K562 (cell line): ENCODE measurements around the gene AGAP6. TPM values are rescaled to one million over a fixed set of nuclear protein-coding genes. Genes with fewer than 3 reads are reported as not detected.
"Not testable (repeated sequence)": the region's sequence is repeated elsewhere in the genome, so short reads cannot be mapped to it uniquely, and the experiment has no call there.

ENCODE experiments used
- BHLHE40 ChIP-seq: IDR thresholded peaks from 2 replicates; pipeline ENCODE4 v1.6.1; 2011; ENCODE audit warnings: low read length, improper control_type of control experiment
- EP400 ChIP-seq: fragments of 450-650 bp; IDR thresholded peaks from 2 replicates; pipeline ENCODE4 v1.6.1; 2017; ENCODE audit warnings: antibody characterized with exemption, mild to moderate bottlenecking, moderate library complexity
- GABPB1 ChIP-seq: sonication (generic); formaldehyde crosslinking; IDR thresholded peaks from 2 replicates; pipeline ENCODE4 v1.8.0; 2022; ENCODE audit warnings: mild to moderate bottlenecking, missing genetic modification reagents
- PHF20 ChIP-seq: fragments of 450-650 bp; IDR thresholded peaks from 2 replicates; pipeline ENCODE4 v1.6.1; 2018; ENCODE audit not compliant: partially characterized antibody
- RBBP5 ChIP-seq: fragments of 200-600 bp; sonication (generic); IDR thresholded peaks from 2 replicates; pipeline ENCODE4 v1.6.1; 2012; ENCODE audit warnings: borderline replicate concordance, mild to moderate bottlenecking, low read length, control low read depth, inconsistent platforms; ENCODE audit not compliant: insufficient read depth, poor library complexity, severe bottlenecking
- SIN3B ChIP-seq: fragments of 450-650 bp; IDR thresholded peaks from 2 replicates; pipeline ENCODE4 v1.6.1; 2017; ENCODE audit warnings: low read depth, mild to moderate bottlenecking, moderate library complexity
- ZBTB40 ChIP-seq, 2 experiments: fragments of 450-650 bp in 1 of 2; sonication (generic) in 1 of 2; formaldehyde crosslinking in 1 of 2; IDR thresholded peaks; 2 replicates each; pipeline versions ENCODE4 v1.7.1 to v1.9.0; 2016 to 2022; ENCODE audit warnings: inconsistent platforms in 1 of 2, mild to moderate bottlenecking in 1 of 2, missing genetic modification reagents in 1 of 2
- ZNF639 ChIP-seq, 2 experiments: fragments of 200-800 bp in 1 of 2; sonication (Bioruptor generic) in 1 of 2; sonication (generic) in 1 of 2; formaldehyde crosslinking in 1 of 2; IDR thresholded peaks in 1 of 2; conservative IDR thresholded peaks in 1 of 2; 2 replicates each; pipeline versions ENCODE4 v1.5.0 to v1.6.1; 2016 to 2020; ENCODE audit warnings: missing compliant biosample characterization in 1 of 2, missing genetic modification characterization in 1 of 2, missing genetic modification reagents in 1 of 2
- polyA plus RNA-seq, 8 experiments: library from polyadenylated mRNA; depleted of rRNA in 4 of 8; stranded (reverse) in 5 of 8; unstranded in 3 of 8; fragments of >200 nt; fragmentation: Nextera tagmentation in 2 of 8; fragmentation: Illumina TruSeq in 1 of 8; extraction: Ambion mirVana in 2 of 8; extraction: Trizol in 1 of 8; gene quantifications; 2 replicates each; pipeline versions ENCODE4 v1.2.1 to v1.2.3, GENCODE V29; 2011 to 2014; ENCODE audit warnings: inconsistent platforms in 1 of 8, missing spikeins in 1 of 8
- total RNA-seq, 7 experiments: library from RNA; depleted of rRNA in 6 of 7; stranded (reverse); fragments of >200 nt in 6 of 7; fragmentation: Illumina TruSeq in 2 of 7; extraction: Trizol in 2 of 7; gene quantifications; 2 replicates each; pipeline versions ENCODE4 v1.2.1 to v1.2.3, GENCODE V29; 2011 to 2021; ENCODE audit warnings: low replicate concordance in 1 of 7

AGAP6 gene
- total and polyA plus RNA-seq, 9 of the 15 experiments (the other 6 are each of a cell fraction or from before 2014, with no cell fraction given): 1.0 to 46.8 (median 18.3) TPM

- TF ChIP-seq ZBTB40 (IDR thresholded peaks at IDR 0.05): peak; percentile 96
- TF ChIP-seq ZBTB40 (CRISPR knock-in tag; IDR thresholded peaks at IDR 0.05): not testable (repeated sequence)
- TF ChIP-seq PHF20: peak; percentile 81
- TF ChIP-seq ZNF639 (CRISPR knock-in tag; conservative IDR thresholded peaks at IDR 0.05 in 1 of 2, IDR thresholded peaks at IDR 0.05 in 1 of 2): 0 out of 4 replicates have a peak, but pooled peaks of 1 of the 2 experiments have one; percentile 46
- TF ChIP-seq SIN3B: peak; percentile 88
- peak; percentile 94 for TF ChIP-seq EP400
- peak; percentile 81 for TF ChIP-seq RBBP5
- TF ChIP-seq BHLHE40: 0 out of 2 replicates have a peak, but pooled peaks have one; percentile 41
- peak; percentile 93 for TF ChIP-seq GABPB1 (CRISPR knock-in tag)
Measured at GRCh38 chr10:49941447-49942338, 46.5 kb upstream of the AGAP6 start, which contains the start of the genes PARG and TIMM23B (continued).
